D721Med (cell line): ENCODE measurements around the gene VSX1.

Source experiments
- DNase-seq: peaks from one replicate; pipeline ENCODE4 v3.0.0; 2011; ENCODE audit warnings: low spot score; ENCODE audit not compliant: insufficient read length
- FAIRE-seq: peaks from 2 replicates; lab custom pipeline; 2011; peaks lifted over from hg19 to GRCh38; lab: Jason Lieb, UNC
- TF ChIP-seq, protein P1 (sequence below): IDR thresholded peaks from 2 replicates; pipeline ENCODE4 v1.5.1; 2012; ENCODE audit warnings: mild to moderate bottlenecking, control low read depth; ENCODE audit not compliant: insufficient read depth; ENCODE audit errors: missing control alignments

Gene VSX1

GRCh38 chr20:25047766-25048165 is 34.2 kb downstream of the VSX1 start:
- TF ChIP-seq, protein P1, sequence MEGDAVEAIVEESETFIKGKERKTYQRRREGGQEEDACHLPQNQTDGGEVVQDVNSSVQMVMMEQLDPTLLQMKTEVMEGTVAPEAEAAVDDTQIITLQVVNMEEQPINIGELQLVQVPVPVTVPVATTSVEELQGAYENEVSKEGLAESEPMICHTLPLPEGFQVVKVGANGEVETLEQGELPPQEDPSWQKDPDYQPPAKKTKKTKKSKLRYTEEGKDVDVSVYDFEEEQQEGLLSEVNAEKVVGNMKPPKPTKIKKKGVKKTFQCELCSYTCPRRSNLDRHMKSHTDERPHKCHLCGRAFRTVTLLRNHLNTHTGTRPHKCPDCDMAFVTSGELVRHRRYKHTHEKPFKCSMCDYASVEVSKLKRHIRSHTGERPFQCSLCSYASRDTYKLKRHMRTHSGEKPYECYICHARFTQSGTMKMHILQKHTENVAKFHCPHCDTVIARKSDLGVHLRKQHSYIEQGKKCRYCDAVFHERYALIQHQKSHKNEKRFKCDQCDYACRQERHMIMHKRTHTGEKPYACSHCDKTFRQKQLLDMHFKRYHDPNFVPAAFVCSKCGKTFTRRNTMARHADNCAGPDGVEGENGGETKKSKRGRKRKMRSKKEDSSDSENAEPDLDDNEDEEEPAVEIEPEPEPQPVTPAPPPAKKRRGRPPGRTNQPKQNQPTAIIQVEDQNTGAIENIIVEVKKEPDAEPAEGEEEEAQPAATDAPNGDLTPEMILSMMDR: no peak

GRCh38 chr20:25046736-25047666 is 34.9 kb downstream of the VSX1 start:
- DNase-seq: no peak
- TF ChIP-seq, protein P1: no peak
- no peak for FAIRE-seq

More at GRCh38 chr20:25047766-25048165, 34.2 kb downstream of the VSX1 start:
- FAIRE-seq: no peak
- DNase-seq: no peak

DNA sequence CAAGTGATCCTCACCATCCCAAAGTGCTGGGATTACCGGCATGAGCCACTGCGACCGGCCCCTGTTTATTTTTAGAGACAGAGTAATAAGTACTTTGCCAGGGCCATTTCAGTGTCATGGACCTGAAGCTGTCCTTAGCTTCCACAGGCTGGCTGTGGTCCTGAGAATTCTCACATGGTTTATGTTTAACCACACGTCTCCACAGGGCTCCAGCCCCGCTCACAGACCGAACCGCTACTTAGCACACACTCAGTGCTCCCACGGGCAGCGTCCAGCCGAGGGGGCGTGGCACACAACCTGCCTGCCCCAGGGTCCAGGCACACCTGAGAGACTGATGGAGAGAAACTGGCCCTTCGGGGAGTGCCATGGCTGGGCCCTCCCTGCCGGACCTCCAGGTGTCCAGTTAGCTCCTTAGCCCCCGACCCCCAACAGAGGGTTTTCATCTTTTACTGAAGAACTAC is 35.7 kb downstream of the VSX1 start:
- TF ChIP-seq, protein P1: no peak
- FAIRE-seq: no peak
- no peak for DNase-seq

DNA sequence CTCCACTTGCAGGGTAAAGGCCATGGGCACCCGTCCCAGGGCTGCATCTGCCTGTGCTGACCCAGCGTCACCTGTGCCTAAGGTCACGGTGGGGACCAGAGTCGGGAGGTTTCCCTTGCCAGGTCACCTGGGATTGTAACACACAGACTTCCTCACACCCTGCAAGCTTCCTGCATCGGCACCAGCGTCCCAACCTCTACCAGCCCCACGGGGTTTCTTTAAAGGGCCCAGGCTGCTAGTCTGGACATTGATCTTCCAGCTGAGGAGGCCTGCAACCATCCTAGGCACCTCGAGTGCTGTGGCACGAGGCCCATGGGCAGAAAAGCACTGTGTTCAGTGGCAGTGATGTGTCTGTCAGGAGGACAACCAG is 36.6 kb downstream of the VSX1 start:
- FAIRE-seq (no peak), DNase-seq (no peak)
- TF ChIP-seq, protein P1: no peak

DNA sequence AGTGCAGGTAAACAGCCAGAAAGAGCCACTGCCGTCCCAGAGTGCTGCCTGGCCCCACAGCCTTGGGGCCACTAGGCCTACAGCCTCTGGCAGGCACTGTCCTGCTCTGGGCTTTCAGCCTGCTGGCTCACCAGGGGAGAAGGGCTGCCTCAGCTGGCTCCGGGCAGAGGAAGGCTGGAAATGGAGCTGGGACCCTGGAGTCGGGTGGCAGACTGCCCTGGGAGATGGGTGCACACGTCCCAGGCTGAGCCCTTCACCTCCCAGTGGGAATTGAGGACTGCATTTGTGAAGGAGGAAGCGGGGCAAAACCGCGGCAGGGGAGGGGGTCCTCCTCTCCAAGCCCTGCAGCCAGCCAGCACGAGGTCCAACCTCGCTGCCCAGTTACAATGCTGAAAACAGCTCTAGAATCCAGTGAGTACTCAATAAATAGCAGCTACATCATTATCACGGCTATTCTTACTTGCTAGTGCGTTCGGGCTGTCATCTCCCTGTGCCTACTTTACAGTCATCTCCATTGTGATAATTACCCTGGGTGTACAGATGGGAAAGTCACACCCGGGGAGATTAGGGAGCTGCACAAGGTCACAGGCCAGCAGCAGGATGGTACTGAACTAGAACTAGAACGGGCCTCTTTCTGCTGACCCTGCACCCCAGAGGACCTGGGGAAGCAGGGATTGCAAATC is 37.1 kb downstream of the VSX1 start:
- TF ChIP-seq, protein P1: no peak
- DNase-seq (no peak), FAIRE-seq (no peak)

DNA sequence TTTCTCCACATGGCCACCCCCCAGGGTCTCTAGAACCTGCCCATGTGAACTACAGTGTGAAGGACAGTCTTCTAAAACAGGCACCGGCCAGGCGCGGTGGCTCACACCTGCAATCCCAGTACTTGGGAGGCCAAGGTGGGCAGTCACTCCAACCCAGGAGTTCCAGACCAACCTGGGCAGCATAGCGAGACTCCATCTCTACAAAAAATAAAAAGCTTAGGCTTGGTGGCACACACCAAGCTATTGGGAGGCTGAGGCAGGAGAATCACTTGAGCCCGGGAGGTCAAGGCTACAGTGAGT is 37.7 kb downstream of the VSX1 start:
- DNase-seq: no peak
- FAIRE-seq: no peak
- TF ChIP-seq, protein P1: no peak
